Mammary epithelial cell (primary cell): ENCODE data around the gene C3orf33.

Experiments
- CTCF ChIP-seq, 2 donors: IDR thresholded peaks in 1 of 2; conservative IDR thresholded peaks in 1 of 2; 2 replicates each; pipeline ENCODE4 v1.5.1; 2011 to 2012; ENCODE audit warnings: inconsistent platforms in 2 of 2, low read length in 2 of 2, mild to moderate bottlenecking in 2 of 2, control low read depth in 1 of 2, low read depth in 1 of 2; ENCODE audit not compliant: insufficient read depth in 1 of 2; ENCODE audit errors: extremely low read depth in 1 of 2
- EZH2 ChIP-seq: IDR thresholded peaks from 2 replicates; pipeline ENCODE4 v1.6.1; 2012; ENCODE audit warnings: low read length, inconsistent platforms, borderline replicate concordance

- TF ChIP-seq CTCF (conservative IDR thresholded peaks at IDR 0.05 in 1 of 2, IDR thresholded peaks at IDR 0.05 in 1 of 2; ENCODE audit: extremely low read depth in 1 of 2, insufficient read depth in 1 of 2, low read depth in 1 of 2, low read length in 2 of 2) (no peak), EZH2 (no peak)
These were observed 29.4 kb upstream of the C3orf33 start for GRCh38 chr3:155835341-155836071.
